ENCODE data around the gene DMC1.

Gene DMC1

DNA sequence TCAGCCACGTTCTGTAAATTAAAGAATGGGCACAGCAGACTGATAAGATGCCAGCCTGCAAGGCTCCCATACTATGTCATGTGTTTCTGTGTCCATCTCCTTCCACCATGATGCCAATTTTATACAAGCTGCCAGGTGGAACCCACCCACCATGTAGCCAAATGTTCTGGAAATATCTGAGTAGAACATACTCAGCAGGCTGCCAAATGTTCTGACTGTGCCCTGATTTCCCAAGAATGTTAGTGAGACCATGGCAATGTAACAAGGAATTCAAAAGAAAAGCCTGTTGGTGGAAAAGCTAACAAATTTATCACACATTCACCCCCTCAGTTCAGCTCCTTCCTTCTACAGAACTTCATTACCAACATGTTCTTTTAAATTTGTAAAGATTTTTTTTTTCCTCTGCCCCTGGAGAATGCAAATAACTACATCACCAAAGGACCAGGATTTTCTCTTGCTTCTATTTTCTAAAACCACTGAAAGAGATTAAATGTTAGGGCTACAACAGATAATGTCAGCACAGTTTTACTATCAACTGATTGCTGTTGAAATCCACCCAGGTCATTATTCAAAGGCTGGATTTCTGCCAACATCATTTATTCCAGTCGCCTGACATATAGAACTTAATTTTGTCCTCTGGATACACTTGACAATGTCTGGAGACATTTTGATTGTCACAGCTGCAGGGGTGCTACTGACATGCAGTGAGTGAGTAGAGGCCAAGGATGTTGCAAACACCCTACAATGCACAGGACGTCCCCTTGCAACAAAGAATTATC lies 3.1 kb downstream of the DMC1 start:
- no peak for DNase-seq

DNA sequence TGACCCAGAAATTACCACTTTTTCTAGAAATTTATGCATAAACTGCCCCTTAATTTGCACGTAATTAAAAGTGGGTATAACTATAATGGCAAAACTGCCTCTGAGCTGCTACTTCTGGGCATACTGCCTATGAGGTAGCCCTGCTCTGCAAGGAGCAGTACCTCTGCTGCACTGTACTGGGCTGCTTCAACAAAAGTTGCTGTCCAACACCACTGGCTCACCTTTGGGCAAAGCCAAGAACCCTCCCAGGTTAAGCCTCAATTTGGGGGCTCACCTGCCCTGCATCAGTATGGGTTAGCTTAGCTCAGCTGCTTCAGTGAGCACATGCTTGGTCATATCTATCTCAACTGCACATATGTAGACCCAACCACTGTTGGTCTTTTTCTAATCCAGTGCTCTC lies 4.5 kb downstream of the DMC1 start:
- no peak for DNase-seq

DNA sequence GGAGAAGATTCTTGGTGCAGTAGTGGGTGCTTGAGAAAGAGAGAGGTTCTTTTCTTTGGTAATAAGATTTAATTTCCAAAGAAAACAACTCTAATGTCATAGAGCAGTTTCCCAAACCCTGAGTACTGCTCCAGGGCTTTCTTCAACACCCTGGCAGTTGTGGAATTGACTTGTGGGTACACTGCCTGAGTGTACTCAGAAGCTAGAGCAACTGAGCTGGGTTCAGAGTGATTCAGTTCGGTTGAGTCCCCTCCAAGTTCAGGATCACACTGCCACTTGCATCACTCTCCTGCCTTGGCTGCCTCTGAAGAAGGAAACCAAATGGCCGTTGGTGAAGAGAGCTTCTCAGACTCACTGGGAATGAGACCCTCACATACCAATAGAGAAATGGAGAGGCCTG lies 5.3 kb downstream of the DMC1 start:
- no peak for DNase-seq

DNA sequence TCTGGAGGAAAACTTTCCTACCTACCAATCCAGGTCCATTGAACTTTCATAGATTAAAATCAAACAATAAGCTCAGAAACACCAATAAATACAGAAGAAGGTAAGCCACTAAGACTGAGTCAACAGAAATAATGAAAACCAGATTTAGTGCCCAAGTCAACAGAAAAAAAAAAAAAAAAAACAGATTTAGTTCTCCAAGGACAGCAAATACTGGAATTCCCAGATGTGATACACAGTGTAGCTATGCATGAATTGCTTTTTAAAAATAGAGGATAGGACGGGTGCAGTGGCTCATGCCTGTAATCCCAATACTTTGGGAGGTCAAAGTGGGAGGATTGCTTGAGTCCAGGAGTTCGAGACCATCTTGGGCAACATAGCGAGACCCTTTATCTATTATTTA lies 15.7 kb downstream of the DMC1 start:
- DNase-seq = no peak

DNA sequence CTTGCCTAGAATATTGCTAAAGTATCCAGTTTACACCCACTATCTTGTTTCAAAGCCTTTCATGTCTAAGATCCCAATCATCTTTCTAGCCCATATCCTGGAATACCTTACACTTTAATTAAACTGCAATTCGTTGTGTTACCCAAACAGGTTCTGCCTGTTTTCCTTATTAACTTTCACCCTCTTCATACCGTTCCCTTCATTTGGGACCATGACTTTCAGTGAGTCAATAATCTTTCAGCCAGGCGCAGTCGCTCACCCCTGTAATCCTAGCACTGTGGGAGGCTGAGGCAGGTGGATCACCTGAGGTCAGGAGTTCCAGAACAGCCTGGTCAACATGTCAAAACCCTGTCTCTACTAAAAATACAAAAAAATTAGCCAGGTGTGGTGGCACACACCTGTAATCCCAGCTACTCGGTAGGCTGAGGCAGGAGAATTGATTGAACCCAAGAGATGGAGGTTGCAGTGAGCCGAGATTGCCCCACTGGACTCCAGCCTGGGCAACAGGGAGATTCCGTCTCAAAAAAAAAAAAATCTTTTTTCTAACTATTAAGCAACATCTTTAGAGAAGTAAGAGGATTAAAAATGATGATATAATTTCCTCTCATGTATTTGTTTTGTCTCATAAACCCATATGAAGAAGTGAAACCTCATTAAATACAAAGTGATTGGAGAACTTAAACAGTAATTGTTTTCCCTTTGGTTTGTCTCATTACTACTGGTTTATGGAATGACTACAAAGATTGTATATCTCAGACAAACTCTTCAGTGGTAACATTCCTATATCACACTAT lies 20.7 kb downstream of the DMC1 start:
- DNase-seq = no peak

DNA sequence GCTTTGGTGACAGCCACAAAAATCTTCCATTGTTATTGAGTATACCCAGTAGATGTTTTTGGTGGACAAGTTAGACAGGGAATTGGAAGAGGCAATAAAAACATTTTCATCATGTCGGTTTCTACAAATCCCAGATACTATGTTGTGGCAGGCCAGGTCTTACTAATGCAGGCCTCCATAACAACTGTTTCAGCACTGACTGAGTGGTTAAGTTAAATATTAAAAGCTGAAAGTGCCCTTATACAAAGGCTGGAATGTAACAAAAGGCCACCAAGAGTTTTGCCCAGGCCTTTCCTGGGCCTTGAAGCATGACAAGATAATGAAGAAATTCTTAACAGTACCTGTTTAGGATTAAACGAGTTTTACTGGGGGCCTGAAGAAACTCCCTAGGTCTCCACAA lies 29.3 kb downstream of the DMC1 start:
- no peak for DNase-seq

DNA sequence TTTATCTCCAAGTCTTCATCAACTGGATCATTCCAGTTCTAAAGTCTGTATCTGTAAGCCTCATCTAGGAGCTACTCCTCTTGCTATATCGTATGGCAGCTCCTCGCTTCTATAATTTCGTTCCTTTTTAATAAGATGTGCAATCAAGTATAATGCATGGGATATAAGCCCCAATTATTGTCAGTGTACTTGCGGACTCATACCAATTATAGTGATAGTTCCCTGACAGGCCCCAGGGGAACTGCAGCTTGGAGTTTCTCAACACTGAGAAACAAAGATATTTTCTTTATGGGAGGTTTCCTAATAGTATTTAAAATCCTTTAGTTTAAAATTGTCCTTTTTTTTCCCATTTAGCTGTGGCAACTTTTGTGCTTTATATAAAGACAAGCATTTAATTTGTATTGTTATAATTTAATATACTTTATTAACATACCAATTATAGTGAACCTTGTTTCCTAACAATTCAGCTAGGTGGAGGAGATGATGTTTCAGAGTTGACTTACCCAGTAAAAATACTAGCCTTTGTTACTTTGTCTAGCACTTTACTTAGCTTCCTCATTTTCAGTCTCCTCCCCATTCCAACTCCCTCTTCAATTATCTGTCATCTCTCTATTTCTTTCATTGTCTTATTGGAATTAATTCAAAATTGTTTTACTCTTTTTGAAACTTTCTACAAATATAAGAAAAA lies 38.6 kb downstream of the DMC1 start:
- DNase-seq = peak; percentile 68

DNA sequence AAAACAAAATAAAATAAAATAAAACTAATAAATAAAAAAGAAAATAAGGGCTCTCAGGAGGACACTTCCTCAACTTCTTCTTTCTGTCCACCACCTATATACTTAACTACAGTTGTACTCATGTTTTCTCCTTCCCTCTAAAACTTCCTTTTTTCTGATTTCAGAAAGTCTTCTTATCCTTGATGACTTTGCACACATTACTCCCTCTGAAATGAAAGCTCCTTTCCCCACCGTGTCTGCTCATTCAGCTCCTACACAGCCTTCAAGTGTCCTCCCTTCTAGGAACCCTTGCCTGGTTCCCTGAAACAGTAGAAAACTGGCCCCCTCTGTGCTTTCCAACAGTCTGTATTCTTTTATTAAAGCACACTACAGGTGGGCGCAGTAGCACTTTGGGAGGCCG lies 45.6 kb downstream of the DMC1 start:
- DNase-seq = peak; percentile 24

DNA sequence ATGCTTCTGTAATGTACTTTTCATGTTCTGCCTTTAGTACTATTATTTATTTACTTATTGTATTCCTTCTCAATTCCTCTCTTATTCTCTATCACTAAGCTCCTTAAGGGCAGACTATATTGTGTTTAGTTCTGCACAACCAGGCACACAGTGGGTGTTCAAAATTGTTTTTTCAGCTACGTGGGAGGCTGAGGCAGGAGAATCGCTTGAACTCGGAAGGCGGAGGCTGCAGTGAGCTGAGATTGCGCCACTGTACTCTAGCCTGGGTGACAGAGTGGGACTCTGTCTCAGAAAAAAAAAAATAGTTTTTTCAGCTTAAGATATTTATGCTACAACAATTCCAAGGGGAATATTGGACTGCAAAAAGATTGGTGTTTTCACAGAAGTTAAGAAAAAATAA lies 46.5 kb downstream of the DMC1 start:
- no peak for DNase-seq

DNA sequence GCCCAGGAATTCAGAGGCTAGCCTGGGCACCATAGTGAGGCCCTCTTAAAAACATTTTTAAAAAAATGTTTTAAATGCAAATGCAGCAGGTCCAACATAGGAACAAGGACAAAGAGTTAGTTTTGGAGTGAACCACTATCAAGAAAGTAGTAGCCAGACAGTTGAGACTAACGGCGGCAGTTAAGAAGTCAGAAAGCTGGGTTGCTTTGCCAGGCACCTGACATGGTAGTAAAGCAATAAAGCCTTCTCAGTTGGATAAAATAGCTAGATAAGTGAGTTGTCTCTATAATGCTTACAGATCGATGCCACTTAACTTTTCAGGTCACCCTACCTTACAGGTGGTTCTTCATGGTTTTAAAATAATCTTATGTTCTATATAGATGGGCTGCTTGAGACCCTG lies 47.0 kb downstream of the DMC1 start:
- no peak for DNase-seq

DNA sequence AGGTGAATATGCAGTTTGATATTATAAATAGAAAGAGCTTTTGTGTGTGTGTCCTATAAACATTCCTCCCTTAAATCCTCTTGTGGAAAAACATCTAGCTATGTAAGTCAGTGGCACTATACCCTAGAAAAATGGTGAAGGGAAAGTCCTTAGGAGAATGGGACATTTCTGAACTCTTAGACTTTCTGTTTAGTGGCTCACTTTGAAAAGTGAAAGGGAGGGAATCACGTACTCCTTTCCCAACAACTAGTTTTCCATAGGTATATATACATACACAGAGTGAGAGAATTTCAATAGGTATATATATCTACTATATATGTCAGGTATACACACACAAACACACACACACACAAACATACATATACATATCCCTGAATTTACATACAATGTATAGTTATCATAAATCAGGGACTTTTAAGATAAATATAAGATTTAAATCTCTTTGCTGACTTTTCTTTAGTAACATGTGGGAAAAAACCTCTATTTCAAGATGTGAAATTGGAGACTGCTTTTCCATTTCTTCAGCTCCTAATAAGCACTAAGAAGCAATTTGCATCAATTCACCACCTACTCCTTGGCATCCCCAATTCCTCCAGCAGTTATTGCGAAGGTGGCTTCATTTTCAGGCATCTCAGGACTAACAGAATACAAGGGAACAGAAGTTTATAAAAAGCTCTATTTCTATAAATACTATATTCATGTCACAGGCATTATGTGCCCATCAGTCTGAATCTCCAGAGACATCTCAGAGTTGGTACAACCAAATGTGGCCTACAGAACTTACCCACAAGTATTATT lies 50.3 kb downstream of the DMC1 start:
- no peak for DNase-seq

DNA sequence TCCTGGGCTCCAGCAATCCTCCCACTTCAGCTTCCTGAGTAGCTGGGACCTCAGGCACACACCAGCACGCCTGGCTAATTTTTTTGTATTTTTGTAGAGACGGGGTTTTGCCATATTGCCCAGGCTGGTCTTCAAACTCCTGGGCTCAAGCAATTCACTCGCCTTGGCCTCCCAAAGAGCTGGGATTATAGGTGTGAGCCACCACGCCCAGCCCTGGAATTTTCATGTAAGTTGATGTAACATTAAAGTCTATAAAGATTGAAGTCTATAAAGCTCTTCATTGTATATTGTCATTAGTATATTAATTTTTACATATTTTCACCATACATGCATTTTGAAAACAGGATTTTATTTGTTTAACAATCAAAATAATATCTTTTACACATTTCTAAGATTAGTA lies 51.4 kb downstream of the DMC1 start:
- DNase-seq = no peak

DNA sequence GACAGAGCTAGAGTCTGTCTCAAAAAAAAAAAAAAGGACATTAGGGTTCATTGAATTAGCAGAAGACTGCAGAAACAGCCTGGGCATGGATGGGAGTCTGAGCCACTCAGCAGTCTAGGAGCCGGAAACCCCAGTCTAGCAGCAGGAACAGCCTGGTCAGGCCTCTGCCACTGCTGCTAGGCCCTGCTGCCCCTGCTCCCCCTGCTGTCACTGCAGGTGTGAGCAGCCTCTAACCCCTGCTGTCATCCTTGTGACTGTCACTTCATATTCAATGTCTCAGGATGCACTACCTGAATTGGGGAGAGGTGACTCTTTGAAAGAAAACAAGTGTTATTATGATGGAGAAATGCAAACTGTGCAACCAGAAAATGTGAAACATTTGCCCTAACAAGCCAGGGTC lies 56.9 kb downstream of the DMC1 start:
- DNase-seq = peak; percentile 74

DNA sequence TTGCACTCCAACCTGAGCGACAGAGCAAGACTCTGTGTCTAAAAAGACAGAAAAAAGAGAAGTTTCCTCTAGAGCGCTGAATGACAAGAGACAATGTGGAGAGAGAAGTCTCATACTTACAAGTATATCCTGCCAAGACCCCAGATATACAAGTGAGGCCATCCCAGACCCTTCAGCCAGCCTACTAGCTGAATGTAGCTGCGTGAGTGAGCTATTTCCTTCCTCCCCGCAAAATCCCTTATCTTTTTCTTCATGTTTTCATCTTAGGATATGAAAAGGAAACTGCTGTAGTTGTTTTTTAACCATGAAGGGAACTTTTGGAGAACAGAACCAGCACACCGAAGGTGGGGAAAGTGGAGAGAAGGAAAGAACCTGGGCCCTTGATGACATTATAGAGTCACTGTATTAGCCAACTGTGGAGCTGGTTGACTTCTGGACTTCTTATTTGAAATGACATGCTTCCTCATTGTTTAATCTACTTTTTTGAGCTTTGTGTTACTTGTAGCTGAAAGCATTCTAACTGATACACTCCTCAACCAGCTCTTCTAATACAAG lies 59.5 kb downstream of the DMC1 start:
- DNase-seq = peak; percentile 41

DNA sequence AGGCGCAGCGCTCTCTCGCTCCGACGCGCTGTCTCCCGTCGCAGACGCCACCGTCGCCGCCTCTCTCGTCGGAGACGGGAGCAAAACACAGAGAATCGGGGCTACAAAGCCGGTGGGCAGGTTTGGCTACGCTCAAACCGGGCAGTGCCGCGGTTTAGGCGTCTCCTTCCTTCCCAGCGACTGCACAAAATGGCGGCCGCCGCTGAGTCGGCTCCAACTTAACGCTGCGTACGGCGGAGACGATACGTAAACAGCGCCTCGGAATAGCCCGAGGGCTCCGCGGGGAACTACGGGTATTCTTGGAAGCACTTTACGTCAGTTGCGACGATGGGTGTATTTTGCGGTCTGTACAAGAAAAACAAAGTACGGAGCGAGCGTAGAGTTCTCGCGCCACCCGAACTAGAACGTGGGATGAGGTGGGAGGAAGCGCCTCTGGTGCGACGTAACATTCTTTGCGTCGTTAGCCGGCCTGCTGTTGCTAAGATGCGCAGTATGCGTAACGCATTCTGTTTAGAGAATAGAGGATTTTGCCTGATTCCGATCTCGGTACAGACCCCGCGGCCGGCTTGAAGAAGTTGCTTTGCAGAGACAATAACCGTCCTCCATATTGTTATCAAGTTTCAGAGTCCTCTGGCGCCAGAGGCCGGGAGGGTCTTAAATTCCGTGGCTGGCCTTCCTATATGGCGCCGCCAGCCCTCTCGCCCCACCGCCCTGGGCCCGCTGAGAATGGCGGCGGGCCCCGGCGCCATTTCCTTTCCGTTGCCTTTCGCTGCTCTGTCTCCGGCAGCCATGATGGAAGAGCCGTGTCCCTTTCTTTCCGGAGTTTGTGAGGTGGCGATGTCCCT lies 63.6 kb downstream of the DMC1 start, which contains the start of gene DDX17:
Gene DDX17, minus strand, starts transcription at position 194 of the 845 bp plus-strand sequence.
- DNase-seq = peak; percentile 99

DNA sequence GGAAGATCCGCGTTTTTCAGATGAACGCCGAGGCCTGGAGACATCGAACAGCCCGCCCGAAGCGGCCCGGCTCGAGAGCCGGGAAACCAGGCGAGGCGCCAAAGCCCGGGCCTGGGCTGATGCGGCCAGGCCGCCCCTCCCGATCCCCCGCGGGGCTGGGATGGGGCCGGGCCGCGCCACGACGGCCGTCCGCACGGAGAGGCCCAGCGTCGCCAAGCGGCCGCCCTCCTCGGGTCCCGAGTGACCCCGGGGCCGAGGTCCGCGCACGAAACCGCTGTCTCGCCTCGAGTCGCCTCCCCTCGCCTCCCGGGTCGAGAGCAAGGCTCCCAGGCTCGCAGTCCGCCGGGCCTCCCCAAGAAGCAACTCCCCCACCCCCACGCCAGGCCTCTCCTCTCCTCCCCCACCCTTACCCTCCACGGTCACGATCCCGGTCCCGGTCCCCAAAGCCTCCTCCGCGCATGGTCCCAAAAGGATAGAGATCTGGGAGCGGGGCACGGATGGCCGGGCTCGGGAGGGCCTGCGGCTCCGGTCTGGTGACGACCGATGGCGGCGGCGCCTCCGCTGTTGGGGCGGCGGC lies 64.4 kb downstream of the DMC1 start:
- DNase-seq = peak; percentile 72

DNA sequence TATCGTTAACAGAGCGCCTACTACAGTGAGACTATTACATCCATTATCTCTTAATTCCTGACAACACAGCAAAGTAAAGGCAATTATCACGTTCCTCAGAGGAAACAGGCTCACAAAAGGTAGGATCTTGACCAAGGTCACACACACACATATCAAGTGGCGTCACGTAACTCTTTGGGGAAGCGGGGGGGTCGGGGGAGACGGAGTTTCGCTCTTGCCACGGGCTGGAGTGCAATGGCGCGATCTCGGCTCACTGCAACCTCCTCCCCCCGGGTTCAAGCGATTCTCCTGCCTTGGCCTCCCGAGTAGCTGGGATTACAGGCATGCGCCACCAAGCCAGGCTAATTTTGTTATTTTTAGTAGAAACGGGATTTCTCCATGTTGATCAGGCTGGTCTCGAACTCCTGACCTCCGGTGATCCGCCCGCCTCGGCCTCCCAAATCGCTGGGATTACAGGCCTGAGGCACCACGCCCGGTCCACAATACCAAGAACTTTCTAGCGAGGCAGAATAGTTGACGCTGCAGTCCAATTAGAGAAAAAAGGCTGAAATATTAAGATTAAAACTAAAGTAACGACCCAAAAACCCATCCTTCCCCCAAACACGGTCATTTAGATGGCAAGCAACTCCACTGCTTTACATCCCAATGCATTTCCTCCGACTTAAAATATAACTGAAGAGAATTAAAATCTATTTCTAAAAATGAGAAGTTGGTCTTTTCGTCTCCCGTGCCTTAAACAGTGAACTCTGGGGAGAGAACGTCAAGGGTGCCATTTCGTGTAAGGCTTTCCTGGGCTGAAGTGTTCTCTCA lies 65.0 kb downstream of the DMC1 start:
- DNase-seq = peak; percentile 85

DNA sequence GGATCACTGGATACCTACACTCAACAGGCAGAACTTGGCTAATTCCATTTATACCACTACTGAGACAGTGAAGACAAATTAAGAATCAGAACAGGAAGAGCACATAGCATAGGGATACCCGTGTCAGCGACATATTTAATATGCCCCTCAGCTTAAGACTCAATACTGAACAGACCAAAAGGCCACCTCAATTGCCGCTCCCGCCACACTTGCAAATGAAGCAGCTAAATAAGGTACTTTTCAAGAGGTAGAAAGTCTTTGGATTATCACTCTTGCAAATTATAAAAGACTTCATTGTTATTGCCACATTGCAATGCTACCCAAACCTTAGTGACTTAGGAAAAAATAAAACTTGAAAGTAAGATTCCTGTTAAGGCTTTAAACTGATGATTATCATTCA lies 67.0 kb downstream of the DMC1 start:
- no peak for DNase-seq

DNA sequence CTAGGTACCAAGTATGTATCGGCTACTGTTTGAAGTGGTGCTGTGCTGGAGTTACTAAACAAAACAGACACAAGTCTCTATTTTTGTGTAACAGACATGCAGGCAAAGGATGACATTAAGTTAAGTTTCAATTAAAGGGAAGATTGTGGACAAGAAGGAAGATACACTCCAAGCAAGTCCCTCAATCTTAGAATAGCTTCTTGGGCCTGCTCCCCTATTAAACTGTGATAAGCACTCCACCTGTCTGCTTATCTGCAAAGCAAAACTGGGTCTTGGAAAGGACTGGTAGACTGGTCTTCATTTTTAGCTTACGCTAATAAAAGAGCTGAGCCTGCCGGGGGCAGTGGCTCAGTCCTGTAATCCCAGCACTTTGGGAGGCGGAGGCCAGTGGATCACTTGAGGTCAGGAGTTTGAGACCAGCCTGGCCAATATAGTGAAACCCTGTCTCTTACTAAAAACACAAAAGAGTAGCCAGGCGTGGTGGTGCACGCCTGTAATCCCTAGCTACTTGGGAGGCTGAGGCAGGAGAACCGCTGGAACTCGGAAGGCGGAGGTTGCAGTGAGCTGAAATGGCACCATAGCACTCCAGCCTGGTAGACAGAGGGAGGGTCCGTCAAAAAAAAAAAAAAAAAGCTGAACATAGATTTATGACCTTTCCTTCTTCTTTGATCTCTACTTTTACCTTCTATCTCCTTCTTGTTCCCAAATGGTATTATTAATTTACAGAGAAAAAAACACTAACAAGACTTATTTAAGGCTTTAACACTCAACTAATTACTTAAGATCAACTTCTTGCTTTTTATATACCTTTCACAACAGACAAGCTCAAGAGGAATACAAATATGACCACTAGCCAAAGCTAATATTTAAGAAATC lies 67.9 kb downstream of the DMC1 start:
- no peak for DNase-seq

Measured in hematopoietic multipotent progenitor cell treated with erythropoietin and hydrocortisone succinate and interleukin-3 and kit ligand, for 4 days (in vitro differentiated cells).